Activated gamma-delta T cell treated with anti-CD3 and anti-CD28 coated beads, Interleukin-2, amount 50 U/mL, for 16 hours (primary cell): Measurements from ENCODE around the gene WDR87.
A peak's percentile ranks its signal among the peaks of the same experiment; 100 is the strongest.

Source experiments
- DNase-seq: peaks from one replicate; pipeline ENCODE4 v3.0.0-alpha.2; 2020; ENCODE audit warnings: low read depth

The WDR87 gene

GRCh38 chr19:37905946-37906868, at the start of gene WDR87:
Gene WDR87, minus strand, starts transcription at chr19:37906594. Its CDS starts 8,355 bp downstream, at chr19:37898239.
- DNase-seq, result peak; percentile 22

GRCh38 chr19:37955986-37956385, 49.6 kb upstream of the WDR87 start:
- DNase-seq, result no peak

- DNase-seq, result no peak
These were observed 48.1 kb upstream of the WDR87 start for GRCh38 chr19:37954421-37954874.

- no peak for DNase-seq
These were observed 47.5 kb upstream of the WDR87 start for GRCh38 chr19:37953918-37954303.

- DNase-seq, result no peak
These were observed 47.0 kb upstream of the WDR87 start for GRCh38 chr19:37953171-37953917.

GRCh38 chr19:37951816-37952210, 45.4 kb upstream of the WDR87 start:
- DNase-seq, result no peak

- DNase-seq, result no peak
These were observed 44.2 kb upstream of the WDR87 start for GRCh38 chr19:37950471-37951175.

GRCh38 chr19:37948362-37948761, 42.0 kb upstream of the WDR87 start:
- no peak for DNase-seq

GRCh38 chr19:37947778-37948177, 41.4 kb upstream of the WDR87 start:
- no peak for DNase-seq

GRCh38 chr19:37946132-37946531, 39.7 kb upstream of the WDR87 start:
- DNase-seq, result no peak

GRCh38 chr19:37943480-37943879, 37.1 kb upstream of the WDR87 start:
- DNase-seq, result no peak

- no peak for DNase-seq
These were observed 36.1 kb upstream of the WDR87 start for GRCh38 chr19:37942516-37942902.

- no peak for DNase-seq
These were observed 35.6 kb upstream of the WDR87 start for GRCh38 chr19:37941782-37942515.

GRCh38 chr19:37938353-37938752, 32.0 kb upstream of the WDR87 start:
- DNase-seq, result no peak

GRCh38 chr19:37936886-37937285, 30.5 kb upstream of the WDR87 start:
- DNase-seq, result no peak

GRCh38 chr19:37936166-37936565, 29.8 kb upstream of the WDR87 start:
- no peak for DNase-seq

GRCh38 chr19:37935341-37935740, 28.9 kb upstream of the WDR87 start:
- DNase-seq, result no peak

GRCh38 chr19:37933937-37934358, 27.6 kb upstream of the WDR87 start:
- no peak for DNase-seq

- DNase-seq, result no peak
These were observed 26.9 kb upstream of the WDR87 start for GRCh38 chr19:37932985-37933936.

- no peak for DNase-seq
These were observed 25.7 kb upstream of the WDR87 start for GRCh38 chr19:37931881-37932655.
